Measurements from ENCODE around the gene HAS3. TPM values are rescaled to one million over a fixed set of nuclear protein-coding genes. Genes with fewer than 3 reads are reported as not detected.

Gene HAS3
- total RNA-seq, 1 experiment from 2014 or later: 6.9 TPM

GRCh38 chr16:69085032-69085695 is 20.3 kb upstream of the HAS3 start:
- no peaks in the 10 kb centered on the region for H3K36me3 ChIP-seq (ENCODE audit: control insufficient read depth, insufficient read depth, low read length)
- BruUV-seq (replicated peaks): no TSS peak
- TF ChIP-seq SIN3A (IDR thresholded peaks at IDR 0.05; ENCODE audit: borderline replicate concordance, insufficient read depth, low read depth, low read length): no peak
- no peak for TF ChIP-seq TCF7L2 (IDR thresholded peaks at IDR 0.05; ENCODE audit: low read depth, low read length)
- no peak for TF ChIP-seq REST (IDR thresholded peaks at IDR 0.05; ENCODE audit: insufficient read depth in 1 of 2, low read depth in 2 of 2, low read length in 1 of 2)
- no peak for TF ChIP-seq POLR2AphosphoS5 (IDR thresholded peaks at IDR 0.05; ENCODE audit: low read depth, low read length)
- no peak for TF ChIP-seq CTCF (IDR thresholded peaks at IDR 0.05)
- peaks cover 13% of the 10 kb centered on the region; the same call in 1 of the 2 replicates for H3K4me1 ChIP-seq (ENCODE audit: control insufficient read depth, insufficient read depth, low read length)
- DNase-seq (ENCODE audit: low read depth, low spot score) (no peak), ATAC-seq (no peak)
- intact Hi-C loops (cut with micrococcal nuclease; ENCODE audit: unreplicated experiment): no loop called here
- CTCF ChIA-PET: no interaction called here
- no peak overlapping the region for H3K27ac ChIP-seq (ENCODE audit: low read length)
- H3K4me3 ChIP-seq (ENCODE audit: low read depth in 2 of 2, low read length in 2 of 2): no peak overlapping the region
- POLR2A ChIA-PET: interaction anchor here (0.7 kb wide), 1 partner anchor 16 kb away, joined by 5 read pairs; no protein-coding TSS in a partner anchor
- H3K27me3 ChIP-seq (ENCODE audit: control insufficient read depth, insufficient read depth, low read length): no peaks in the 10 kb centered on the region
- no peaks in the 10 kb centered on the region for H3K9me3 ChIP-seq (ENCODE audit: control insufficient read depth, insufficient read depth, low read depth, low read length)
- in situ Hi-C loops (cut with HindIII; ENCODE audit: low pct_unique_long_range_greater_than_20kb, low sequenced_read_pairs): no loop called here

GRCh38 chr16:69087161-69087581 is 18.3 kb upstream of the HAS3 start:
- DNase-seq (ENCODE audit: low read depth, low spot score): no peak
- ATAC-seq: no peak
- ChIA-PET CTCF (no interaction called here), POLR2A (no interaction called here)
- no peaks in the 10 kb centered on the region for H3K27me3 ChIP-seq (ENCODE audit: control insufficient read depth, insufficient read depth, low read length)
- in situ Hi-C loops (cut with HindIII; ENCODE audit: low pct_unique_long_range_greater_than_20kb, low sequenced_read_pairs): no loop called here
- no peaks in the 10 kb centered on the region for H3K9me3 ChIP-seq (ENCODE audit: control insufficient read depth, insufficient read depth, low read depth, low read length)
- no peak overlapping the region for H3K4me3 ChIP-seq (ENCODE audit: low read depth in 2 of 2, low read length in 2 of 2)
- BruUV-seq (replicated peaks): no TSS peak
- peaks cover 13% of the 10 kb centered on the region; the same call in 1 of the 2 replicates for H3K4me1 ChIP-seq (ENCODE audit: control insufficient read depth, insufficient read depth, low read length)
- intact Hi-C loops (cut with micrococcal nuclease; ENCODE audit: unreplicated experiment): no loop called here
- TF ChIP-seq TCF7L2 (IDR thresholded peaks at IDR 0.05; ENCODE audit: low read depth, low read length) (no peak), SIN3A (IDR thresholded peaks at IDR 0.05; ENCODE audit: borderline replicate concordance, insufficient read depth, low read depth, low read length) (no peak), REST (IDR thresholded peaks at IDR 0.05; ENCODE audit: insufficient read depth in 1 of 2, low read depth in 2 of 2, low read length in 1 of 2) (no peak), CTCF (IDR thresholded peaks at IDR 0.05) (no peak), POLR2AphosphoS5 (IDR thresholded peaks at IDR 0.05; ENCODE audit: low read depth, low read length) (no peak)
- H3K27ac ChIP-seq (ENCODE audit: low read length): no peak overlapping the region
- no peaks in the 10 kb centered on the region for H3K36me3 ChIP-seq (ENCODE audit: control insufficient read depth, insufficient read depth, low read length)
